Measurements from ENCODE around the gene NPR2.

The NPR2 gene

GRCh38 chr9:35748858-35749514 lies 42.4 kb upstream of the NPR2 start, which contains the start of the genes GBA2 and RGP1:
Gene GBA2, minus strand, starts transcription at chr9:35749228. Its CDS starts 524 bp downstream, at chr9:35748704.
Gene RGP1, plus strand, starts transcription at chr9:35749287. Its CDS starts 469 bp downstream, at chr9:35749756.
- DNase-seq (ENCODE audit: low spot score): peak; percentile 91
- no peak for TF ChIP-seq CTCF (IDR thresholded peaks at IDR 0.05; ENCODE audit: extremely low read depth, missing control alignments)

- TF ChIP-seq CTCF (IDR thresholded peaks at IDR 0.05; ENCODE audit: extremely low read depth, missing control alignments): no peak
- DNase-seq (ENCODE audit: low spot score): peak; percentile 64
Observed at GRCh38 chr9:35749515-35750255, 41.7 kb upstream of the NPR2 start.

- DNase-seq (ENCODE audit: low spot score): no peak
- no peak for TF ChIP-seq CTCF (IDR thresholded peaks at IDR 0.05; ENCODE audit: extremely low read depth, missing control alignments)
Observed at GRCh38 chr9:35750256-35750531, 41.2 kb upstream of the NPR2 start.

GRCh38 chr9:35753466-35753865 lies 37.9 kb upstream of the NPR2 start:
- no peak for DNase-seq (ENCODE audit: low spot score)

GRCh38 chr9:35754264-35754663 lies 37.1 kb upstream of the NPR2 start, which contains the start of gene MSMP:
Gene MSMP, minus strand, starts transcription at chr9:35754276. Its CDS starts 147 bp downstream, at chr9:35754129.
- DNase-seq (ENCODE audit: low spot score): no peak
- no peak for TF ChIP-seq CTCF (IDR thresholded peaks at IDR 0.05; ENCODE audit: extremely low read depth, missing control alignments)

More at GRCh38 chr9:35753466-35753865, 37.9 kb upstream of the NPR2 start:
- no peak for TF ChIP-seq CTCF (IDR thresholded peaks at IDR 0.05; ENCODE audit: extremely low read depth, missing control alignments)

- TF ChIP-seq CTCF (IDR thresholded peaks at IDR 0.05; ENCODE audit: extremely low read depth, missing control alignments): no peak
- no peak for DNase-seq (ENCODE audit: low spot score)
Observed at GRCh38 chr9:35755071-35755470, 36.3 kb upstream of the NPR2 start.

Data from GM20000 (cell line).